Measurements from ENCODE around the gene KIF1A. TPM values are rescaled to one million over a fixed set of nuclear protein-coding genes. Genes with fewer than 3 reads are reported as not detected.

Gene KIF1A
- total and polyA plus RNA-seq, 2 of the 13 experiments (the other 11 are each of a cell fraction or from before 2014, with no cell fraction given), result 0.01 TPM; not detected in 1

DNA sequence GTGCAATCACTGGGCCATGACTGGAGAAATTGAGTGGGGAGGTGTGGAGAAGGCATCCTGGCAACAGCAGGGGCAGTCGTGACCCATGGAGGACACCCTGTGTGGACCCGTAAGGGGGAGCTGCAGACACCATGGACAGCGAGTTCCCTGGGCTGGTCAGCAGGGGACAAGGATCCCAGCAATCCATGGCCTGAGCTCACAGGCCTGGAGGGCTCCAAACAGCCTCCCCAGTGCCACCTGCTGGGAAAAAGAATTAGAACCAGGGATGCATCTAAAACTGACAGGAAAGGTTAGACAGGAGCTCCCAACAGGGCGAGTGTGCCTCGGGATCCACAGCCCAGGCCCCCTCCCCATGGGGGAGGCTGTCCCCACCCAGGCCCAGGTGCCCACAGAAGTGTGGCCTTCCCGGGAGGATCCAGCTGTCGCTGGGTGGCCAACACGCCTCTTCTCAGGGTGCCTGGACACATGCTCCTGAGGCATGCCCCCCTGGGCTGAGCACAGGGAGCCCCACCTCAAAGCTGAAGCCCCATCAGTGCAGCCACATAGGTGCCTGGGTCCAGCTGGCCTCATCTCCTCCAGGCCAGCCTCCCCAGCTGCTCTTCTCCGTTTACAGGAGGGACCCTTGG, 20.5 kb upstream of the KIF1A start (continued):
- TF ChIP-seq MTF2 (CRISPR knock-in tag; IDR thresholded peaks at IDR 0.05; ENCODE audit: borderline replicate concordance), result peak; percentile 75; the same call in 1 of the 2 replicates
- no peak for TF ChIP-seq ATAD3A (CRISPR knock-in tag; IDR thresholded peaks at IDR 0.05)
- TF ChIP-seq, protein P1, sequence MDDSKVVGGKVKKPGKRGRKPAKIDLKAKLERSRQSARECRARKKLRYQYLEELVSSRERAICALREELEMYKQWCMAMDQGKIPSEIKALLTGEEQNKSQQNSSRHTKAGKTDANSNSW (CRISPR knock-in tag; IDR thresholded peaks at IDR 0.05; ENCODE audit: borderline replicate concordance), result no peak
- peak; percentile 73 to 93 for TF ChIP-seq REST (IDR thresholded peaks at IDR 0.05; ENCODE audit: borderline replicate concordance in 1 of 2, low read depth in 1 of 2, low read length in 2 of 2)
- TF ChIP-seq KDM4B (CRISPR knock-in tag; IDR thresholded peaks at IDR 0.05), result no peak
- TF ChIP-seq KDM6A (CRISPR knock-in tag; IDR thresholded peaks at IDR 0.05; ENCODE audit: low read depth), result no peak
- TF ChIP-seq, protein P2, sequence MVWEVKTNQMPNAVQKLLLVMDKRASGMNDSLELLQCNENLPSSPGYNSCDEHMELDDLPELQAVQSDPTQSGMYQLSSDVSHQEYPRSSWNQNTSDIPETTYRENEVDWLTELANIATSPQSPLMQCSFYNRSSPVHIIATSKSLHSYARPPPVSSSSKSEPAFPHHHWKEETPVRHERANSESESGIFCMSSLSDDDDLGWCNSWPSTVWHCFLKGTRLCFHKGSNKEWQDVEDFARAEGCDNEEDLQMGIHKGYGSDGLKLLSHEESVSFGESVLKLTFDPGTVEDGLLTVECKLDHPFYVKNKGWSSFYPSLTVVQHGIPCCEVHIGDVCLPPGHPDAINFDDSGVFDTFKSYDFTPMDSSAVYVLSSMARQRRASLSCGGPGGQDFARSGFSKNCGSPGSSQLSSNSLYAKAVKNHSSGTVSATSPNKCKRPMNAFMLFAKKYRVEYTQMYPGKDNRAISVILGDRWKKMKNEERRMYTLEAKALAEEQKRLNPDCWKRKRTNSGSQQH (CRISPR knock-in tag; IDR thresholded peaks at IDR 0.05; ENCODE audit: low read depth), result 0 out of 2 replicates have a peak, but pooled peaks have one; percentile 32
- no peak for TF ChIP-seq MBNL3 (CRISPR knock-in tag; conservative IDR thresholded peaks at IDR 0.05)
- TF ChIP-seq, protein P3, sequence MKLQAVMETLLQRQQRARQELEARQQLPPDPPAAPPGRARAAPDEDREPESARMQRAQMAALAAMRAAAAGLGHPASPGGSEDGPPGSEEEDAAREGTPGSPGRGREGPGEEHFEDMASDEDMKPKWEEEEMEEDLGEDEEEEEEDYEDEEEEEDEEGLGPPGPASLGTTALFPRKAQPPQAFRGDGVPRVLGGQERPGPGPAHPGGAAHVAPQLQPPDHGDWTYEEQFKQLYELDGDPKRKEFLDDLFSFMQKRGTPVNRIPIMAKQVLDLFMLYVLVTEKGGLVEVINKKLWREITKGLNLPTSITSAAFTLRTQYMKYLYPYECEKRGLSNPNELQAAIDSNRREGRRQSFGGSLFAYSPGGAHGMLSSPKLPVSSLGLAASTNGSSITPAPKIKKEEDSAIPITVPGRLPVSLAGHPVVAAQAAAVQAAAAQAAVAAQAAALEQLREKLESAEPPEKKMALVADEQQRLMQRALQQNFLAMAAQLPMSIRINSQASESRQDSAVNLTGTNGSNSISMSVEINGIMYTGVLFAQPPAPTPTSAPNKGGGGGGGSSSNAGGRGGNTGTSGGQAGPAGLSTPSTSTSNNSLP (IDR thresholded peaks at IDR 0.05; ENCODE audit: low read depth, low read length), result no peak
- peak; percentile 43; the same call in 1 of the 2 replicates for TF ChIP-seq KAT8 (CRISPR knock-in tag; IDR thresholded peaks at IDR 0.05)
- peak; percentile 96 for TF ChIP-seq XRCC5 (optimal IDR thresholded peaks at IDR 0.05; ENCODE audit: low read length)
- no peak for TF ChIP-seq HOXA7 (CRISPR knock-in tag; IDR thresholded peaks at IDR 0.05)
- TF ChIP-seq ZNF816 (CRISPR knock-in tag; IDR thresholded peaks at IDR 0.05; ENCODE audit: borderline replicate concordance), result 0 out of 2 replicates have a peak, but pooled peaks have one; percentile 56
- TF ChIP-seq ZNF101 (CRISPR knock-in tag; IDR thresholded peaks at IDR 0.05; ENCODE audit: borderline replicate concordance, low read depth), result no peak
- no peak for TF ChIP-seq ZBTB8A (CRISPR knock-in tag; IDR thresholded peaks at IDR 0.05; ENCODE audit: borderline replicate concordance, low read depth)
- TF ChIP-seq ZFX (CRISPR knock-in tag; IDR thresholded peaks at IDR 0.05; ENCODE audit: low read depth), result peak; percentile 60; the same call in 1 of the 2 replicates
- peak; percentile 27; the same call in 1 of the 2 replicates for TF ChIP-seq SOX5 (CRISPR knock-in tag; IDR thresholded peaks at IDR 0.05; ENCODE audit: borderline replicate concordance)
- TF ChIP-seq CAMTA2 (CRISPR knock-in tag; IDR thresholded peaks at IDR 0.05; ENCODE audit: borderline replicate concordance), result 0 out of 2 replicates have a peak, but pooled peaks have one; percentile 51
- TF ChIP-seq ZNF839 (CRISPR knock-in tag; IDR thresholded peaks at IDR 0.05; ENCODE audit: borderline replicate concordance), result no peak
- peak; percentile 68; the same call in 1 of the 2 replicates for TF ChIP-seq MEIS2 (CRISPR knock-in tag; IDR thresholded peaks at IDR 0.05)
- TF ChIP-seq ZFP36L1 (CRISPR knock-in tag; IDR thresholded peaks at IDR 0.05), result no peak
